ENCODE data around the gene KIF16B.

DNA sequence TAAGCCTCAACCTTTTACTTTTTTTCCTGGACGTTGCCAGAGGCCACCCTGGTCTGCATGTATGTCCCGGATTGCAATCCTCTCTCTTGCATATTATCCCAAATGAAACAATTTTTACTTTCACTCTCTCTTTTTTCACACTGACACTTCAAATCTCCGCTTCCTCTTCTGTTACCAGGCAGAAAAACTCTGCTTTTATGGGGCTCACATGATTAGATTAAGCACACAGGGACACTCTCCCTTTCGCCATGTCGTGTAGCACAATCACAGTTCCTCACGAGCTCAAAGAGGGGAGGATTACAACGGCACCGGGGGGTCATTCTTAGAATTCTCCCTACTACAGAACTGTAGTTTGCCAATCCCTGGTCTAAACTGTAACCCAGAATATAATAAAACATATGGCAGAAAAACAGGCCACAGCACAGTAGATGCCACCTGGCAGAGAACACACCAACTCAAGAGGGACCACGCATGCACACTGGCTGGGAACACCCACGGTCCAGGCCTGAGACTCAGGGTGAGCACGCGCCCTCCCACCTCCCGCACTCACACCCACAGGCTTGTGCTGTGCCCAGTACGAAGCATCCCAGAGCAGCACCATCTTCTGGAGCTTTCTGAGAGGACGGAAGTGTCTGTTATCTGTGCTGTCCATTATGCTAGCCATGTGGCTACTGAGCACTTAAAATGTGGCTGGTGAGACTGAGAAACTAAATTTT is 288.7 kb downstream of the KIF16B start:
- TF ChIP-seq, protein P1, sequence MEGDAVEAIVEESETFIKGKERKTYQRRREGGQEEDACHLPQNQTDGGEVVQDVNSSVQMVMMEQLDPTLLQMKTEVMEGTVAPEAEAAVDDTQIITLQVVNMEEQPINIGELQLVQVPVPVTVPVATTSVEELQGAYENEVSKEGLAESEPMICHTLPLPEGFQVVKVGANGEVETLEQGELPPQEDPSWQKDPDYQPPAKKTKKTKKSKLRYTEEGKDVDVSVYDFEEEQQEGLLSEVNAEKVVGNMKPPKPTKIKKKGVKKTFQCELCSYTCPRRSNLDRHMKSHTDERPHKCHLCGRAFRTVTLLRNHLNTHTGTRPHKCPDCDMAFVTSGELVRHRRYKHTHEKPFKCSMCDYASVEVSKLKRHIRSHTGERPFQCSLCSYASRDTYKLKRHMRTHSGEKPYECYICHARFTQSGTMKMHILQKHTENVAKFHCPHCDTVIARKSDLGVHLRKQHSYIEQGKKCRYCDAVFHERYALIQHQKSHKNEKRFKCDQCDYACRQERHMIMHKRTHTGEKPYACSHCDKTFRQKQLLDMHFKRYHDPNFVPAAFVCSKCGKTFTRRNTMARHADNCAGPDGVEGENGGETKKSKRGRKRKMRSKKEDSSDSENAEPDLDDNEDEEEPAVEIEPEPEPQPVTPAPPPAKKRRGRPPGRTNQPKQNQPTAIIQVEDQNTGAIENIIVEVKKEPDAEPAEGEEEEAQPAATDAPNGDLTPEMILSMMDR (conservative IDR thresholded peaks at IDR 0.05): no peak
- TF ChIP-seq ZFX (IDR thresholded peaks at IDR 0.05): no peak

All from C4-2B (cell line).